GM18861 (cell line): ENCODE data around the gene VWC2.

Experiments used
- ATAC-seq: cut with Tn5 transposase; IDR thresholded peaks from one replicate; pipeline ENCODE4 v1.9.1; 2021; ENCODE audit not compliant: unreplicated experiment

VWC2 gene

GRCh38 chr7:49927631-49928030 is 154.2 kb downstream of the VWC2 start:
- no peak for ATAC-seq

- ATAC-seq = no peak
Measured at GRCh38 chr7:49928787-49929186, 155.3 kb downstream of the VWC2 start.

GRCh38 chr7:49931627-49932026 is 158.2 kb downstream of the VWC2 start:
- no peak for ATAC-seq

DNA sequence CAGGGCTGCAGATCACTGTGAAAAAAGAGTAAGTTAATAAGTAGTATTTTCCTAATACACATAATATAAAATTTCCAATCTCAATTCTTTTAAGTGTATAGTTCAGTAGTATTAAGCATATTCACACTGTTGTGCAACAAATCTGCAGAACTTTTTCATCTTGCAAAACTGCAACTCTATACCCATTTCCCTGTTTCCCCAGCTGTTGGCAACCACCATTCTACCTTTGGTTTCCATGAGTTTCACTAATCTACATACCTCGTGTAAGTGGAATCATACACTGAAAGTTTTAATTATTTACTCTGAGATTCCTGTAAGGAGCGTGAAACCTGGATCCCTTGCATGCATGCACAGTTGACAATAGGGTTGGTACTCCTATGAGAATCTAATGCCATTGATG is 164.2 kb downstream of the VWC2 start:
- no peak for ATAC-seq
